Epithelial cell of esophagus (primary cell): Measurements from ENCODE around the gene GPC6.

Experiments used
- DNase-seq: peaks from one replicate; pipeline ENCODE4 v3.0.0; 2010; ENCODE audit warnings: low read depth
- H3K4me3 ChIP-seq: 2 replicates; pipeline ENCODE4 v1.5.1; 2011; ENCODE audit warnings: mild to moderate bottlenecking, low read length, control low read depth
- TF ChIP-seq, protein P1 (sequence below): IDR thresholded peaks from 2 replicates; pipeline ENCODE4 v1.5.1; 2011; ENCODE audit warnings: low read depth, mild to moderate bottlenecking, low read length, control low read depth, inconsistent platforms; ENCODE audit not compliant: insufficient read depth; ENCODE audit errors: missing control alignments

Gene GPC6

DNA sequence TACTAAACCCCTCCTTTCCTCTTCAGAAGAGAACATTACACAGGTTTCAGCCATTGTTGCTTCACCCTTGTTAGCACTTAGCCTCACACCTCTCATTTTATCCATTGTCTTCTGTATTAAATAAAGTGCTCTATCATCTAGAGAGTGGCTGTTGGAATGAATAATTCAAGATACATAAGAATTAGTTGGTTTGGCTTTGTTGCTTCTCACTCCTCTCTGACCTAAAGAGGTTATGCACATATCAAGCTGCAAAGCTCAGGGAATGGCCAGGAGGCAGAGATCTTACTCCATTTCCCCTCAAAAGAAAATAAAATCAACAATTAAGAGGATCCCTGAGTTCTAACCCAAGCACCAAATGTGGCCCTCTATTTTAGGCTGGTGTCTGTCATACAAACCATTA is 1173.2 kb downstream of the GPC6 start:
- DNase-seq: no peak
- no peak overlapping the region for H3K4me3 ChIP-seq
- TF ChIP-seq, protein P1, sequence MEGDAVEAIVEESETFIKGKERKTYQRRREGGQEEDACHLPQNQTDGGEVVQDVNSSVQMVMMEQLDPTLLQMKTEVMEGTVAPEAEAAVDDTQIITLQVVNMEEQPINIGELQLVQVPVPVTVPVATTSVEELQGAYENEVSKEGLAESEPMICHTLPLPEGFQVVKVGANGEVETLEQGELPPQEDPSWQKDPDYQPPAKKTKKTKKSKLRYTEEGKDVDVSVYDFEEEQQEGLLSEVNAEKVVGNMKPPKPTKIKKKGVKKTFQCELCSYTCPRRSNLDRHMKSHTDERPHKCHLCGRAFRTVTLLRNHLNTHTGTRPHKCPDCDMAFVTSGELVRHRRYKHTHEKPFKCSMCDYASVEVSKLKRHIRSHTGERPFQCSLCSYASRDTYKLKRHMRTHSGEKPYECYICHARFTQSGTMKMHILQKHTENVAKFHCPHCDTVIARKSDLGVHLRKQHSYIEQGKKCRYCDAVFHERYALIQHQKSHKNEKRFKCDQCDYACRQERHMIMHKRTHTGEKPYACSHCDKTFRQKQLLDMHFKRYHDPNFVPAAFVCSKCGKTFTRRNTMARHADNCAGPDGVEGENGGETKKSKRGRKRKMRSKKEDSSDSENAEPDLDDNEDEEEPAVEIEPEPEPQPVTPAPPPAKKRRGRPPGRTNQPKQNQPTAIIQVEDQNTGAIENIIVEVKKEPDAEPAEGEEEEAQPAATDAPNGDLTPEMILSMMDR: no peak

DNA sequence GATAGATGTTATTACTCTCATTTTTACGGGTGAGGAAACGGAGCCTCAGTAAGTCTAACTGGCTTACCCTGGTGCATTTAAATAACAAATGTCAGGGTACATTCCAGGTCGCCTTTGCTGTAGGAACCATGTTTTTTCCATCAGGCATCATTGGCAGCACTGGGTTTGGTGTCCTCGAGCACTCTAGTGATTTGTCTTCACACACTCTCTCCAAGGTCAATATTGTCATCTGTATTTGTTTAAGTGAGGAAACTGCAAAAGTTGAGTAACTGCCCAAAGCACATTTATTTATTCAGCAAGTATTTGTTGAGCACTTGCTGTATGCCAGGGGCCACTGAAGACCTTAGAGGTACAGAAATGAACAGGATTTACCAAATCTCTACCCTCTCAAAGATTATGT is 1174.3 kb downstream of the GPC6 start:
- DNase-seq: no peak
- TF ChIP-seq, protein P1: no peak
- H3K4me3 ChIP-seq: no peak overlapping the region

DNA sequence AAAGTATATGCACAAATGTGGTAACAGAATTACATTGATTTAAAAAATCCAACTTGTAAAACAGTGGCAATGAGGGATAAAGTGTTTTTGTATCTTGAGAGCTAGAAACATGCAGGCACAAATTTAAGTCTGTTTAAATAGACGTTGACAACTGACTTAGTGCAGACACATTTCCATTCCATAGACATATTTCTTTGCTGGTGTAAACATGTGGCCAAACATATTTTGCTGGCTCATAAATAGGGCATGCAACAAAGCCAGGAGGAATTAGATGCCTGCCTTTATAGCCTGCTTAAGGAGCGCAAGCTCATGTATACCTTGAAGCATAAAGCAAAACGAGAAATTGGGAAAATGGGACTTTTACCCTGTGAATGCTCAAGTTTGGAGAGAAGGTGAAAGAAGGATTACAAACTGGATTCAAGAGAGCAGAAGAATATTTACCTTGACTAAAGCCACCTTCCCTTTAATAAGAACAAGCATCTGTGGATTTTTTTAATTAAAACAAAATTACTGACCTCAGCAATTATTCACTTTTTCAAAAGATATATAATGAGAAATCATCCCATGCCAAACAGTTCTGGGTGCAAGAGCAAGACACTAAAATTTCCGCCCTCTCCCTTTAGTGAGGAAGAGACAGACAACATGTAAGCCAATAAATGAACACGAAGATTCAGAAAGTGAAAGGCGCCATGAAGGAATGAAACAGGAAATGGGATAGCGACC is 1181.9 kb downstream of the GPC6 start:
- no peak for DNase-seq
- no peak overlapping the region for H3K4me3 ChIP-seq
- TF ChIP-seq, protein P1: no peak

DNA sequence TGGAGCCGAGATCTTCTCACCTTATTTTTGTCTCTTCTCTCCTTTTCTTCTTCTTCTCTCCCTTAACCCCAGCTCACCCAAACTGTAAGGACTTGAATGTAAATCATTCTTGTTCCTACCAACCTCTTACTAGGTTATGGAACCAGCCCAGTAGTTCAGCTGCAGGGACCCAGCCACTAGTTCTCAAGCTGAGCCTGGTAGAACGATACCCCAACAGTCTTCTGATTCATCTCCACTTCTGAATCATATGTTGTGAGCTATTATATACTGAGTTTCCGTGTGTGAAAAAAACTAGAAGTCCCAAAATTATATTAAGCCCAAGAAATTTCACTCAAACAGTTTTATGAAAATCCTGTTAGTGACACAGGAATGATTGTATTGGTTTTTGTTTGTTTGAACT is 1185.1 kb downstream of the GPC6 start:
- H3K4me3 ChIP-seq: no peak overlapping the region
- TF ChIP-seq, protein P1: no peak
- no peak for DNase-seq

DNA sequence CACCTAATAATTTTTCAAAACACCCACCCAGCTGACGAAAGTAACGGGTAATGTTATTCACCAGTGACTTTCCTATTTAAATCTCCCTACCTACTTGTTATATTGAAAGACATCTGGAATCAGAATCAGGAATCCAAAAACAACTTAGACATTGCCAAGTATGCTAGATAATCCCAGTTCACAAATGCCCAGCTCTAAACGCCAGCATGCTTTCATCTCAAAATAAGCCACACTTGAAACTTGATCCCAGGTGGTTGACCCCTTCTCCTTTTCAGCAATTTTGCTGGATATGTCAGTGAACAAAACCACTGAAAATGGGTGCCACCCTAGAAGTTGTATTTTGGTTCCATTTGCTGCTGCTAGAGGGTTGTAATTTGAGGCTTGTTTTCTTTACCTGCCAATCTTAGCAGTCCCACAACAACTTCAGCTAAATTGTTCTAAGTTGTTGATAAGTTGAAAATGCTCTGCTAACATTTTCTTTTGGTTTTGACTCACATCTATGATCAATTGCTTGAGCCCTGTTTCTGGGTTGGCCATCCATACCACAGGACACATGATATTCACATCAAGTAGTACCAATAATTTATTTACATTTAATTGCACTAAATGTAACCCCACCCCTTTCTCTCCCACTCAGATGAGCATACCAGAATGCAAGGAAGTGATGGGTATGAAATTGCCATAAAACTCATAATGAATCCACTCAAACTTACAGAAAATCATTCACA is 1186.4 kb downstream of the GPC6 start:
- no peak overlapping the region for H3K4me3 ChIP-seq
- TF ChIP-seq, protein P1: no peak
- no peak for DNase-seq

DNA sequence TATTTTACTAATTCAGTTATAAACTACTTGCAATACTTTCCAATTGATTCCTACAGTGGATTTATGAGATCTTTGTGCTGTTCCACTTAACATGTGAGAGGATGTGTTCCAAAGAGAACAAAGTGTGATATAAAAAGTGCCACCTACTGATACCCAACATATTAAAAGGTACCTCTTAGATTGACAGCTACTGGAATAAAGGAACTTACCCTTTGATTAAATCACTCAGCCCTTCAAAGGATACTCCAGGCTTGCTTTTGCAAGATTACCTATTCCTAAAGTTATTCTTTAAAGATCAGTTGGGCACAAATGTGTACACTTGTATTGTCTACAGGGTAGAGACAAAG is 1187.0 kb downstream of the GPC6 start:
- DNase-seq: no peak
- no peak overlapping the region for H3K4me3 ChIP-seq
- TF ChIP-seq, protein P1: no peak

DNA sequence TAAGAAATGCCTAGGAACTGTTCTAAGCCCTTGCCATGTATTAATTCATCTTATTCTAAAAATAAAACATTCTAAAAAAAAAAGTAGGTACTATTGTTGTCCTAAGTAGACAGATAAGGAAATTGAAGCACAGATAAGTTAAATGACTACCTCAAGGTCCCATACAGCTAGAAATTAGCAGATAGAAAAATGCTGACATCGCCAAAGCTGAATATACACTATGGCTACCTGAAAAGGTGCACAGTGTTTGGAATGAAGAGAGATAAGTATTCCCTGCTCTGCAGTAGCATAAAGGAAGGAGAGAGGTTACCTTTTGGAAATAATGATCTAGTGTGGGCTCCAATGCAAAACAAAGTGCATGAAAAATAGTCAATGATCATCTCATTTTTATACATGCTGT is 1187.5 kb downstream of the GPC6 start:
- TF ChIP-seq, protein P1: no peak
- no peak for DNase-seq
- no peak overlapping the region for H3K4me3 ChIP-seq
